Peyer's patch (tissue), 4 donors: Measurements from ENCODE around the gene ZC3H12D.

Experiments
- CTCF ChIP-seq, 6 experiments: fragments of 450-650 bp in 4 of 6; fragments of 200-600 bp in 2 of 6; sonication (generic) in 1 of 6; IDR thresholded peaks; one replicate each; pipeline ENCODE4 v1.5.1; 2017 to 2019; ENCODE audit warnings: antibody characterized with exemption in 6 of 6, mild to moderate bottlenecking in 3 of 6, moderate library complexity in 1 of 6
- POLR2A ChIP-seq, 2 donors: fragments of 450-650 bp; IDR thresholded peaks; one replicate each; pipeline ENCODE4 v1.5.1; 2017; ENCODE audit warnings: antibody characterized with exemption in 2 of 2, mild to moderate bottlenecking in 2 of 2, moderate library complexity in 2 of 2

DNA sequence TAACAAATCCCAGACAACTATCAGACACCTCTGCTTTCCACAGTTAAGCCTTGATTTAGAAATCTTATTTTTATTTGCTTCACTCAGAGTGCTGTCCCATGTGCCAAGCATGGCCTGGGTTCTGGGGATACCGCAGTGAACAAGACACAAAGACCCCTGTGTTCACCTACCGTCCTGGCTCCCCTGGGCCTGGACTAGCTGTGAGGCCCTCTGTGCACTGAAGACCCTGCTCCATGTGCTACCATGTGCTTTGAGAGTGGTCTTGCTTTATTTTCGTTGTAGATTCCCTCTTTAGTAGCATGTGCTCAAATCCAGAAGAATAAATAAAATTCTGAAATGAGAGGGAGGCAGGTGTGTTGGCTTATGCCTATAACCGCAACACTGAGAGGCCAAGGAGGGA is 62.2 kb downstream of the ZC3H12D start:
- TF ChIP-seq CTCF (IDR thresholded peaks at IDR 0.05) (no peak), POLR2A (IDR thresholded peaks at IDR 0.05) (no peak)
